ENCODE measurements around the gene NPC1.
"Not testable (repeated sequence)": the region's sequence is repeated elsewhere in the genome, so short reads cannot be mapped to it uniquely, and the experiment has no call there.

The NPC1 gene

GRCh38 chr18:23618862-23619387 lies 32.6 kb upstream of the NPC1 start:
- DNase-seq = no peak
- CTCF ChIA-PET = no interaction called here
- H3K27ac Mint-ChIP-seq = no peak overlapping the region

DNA sequence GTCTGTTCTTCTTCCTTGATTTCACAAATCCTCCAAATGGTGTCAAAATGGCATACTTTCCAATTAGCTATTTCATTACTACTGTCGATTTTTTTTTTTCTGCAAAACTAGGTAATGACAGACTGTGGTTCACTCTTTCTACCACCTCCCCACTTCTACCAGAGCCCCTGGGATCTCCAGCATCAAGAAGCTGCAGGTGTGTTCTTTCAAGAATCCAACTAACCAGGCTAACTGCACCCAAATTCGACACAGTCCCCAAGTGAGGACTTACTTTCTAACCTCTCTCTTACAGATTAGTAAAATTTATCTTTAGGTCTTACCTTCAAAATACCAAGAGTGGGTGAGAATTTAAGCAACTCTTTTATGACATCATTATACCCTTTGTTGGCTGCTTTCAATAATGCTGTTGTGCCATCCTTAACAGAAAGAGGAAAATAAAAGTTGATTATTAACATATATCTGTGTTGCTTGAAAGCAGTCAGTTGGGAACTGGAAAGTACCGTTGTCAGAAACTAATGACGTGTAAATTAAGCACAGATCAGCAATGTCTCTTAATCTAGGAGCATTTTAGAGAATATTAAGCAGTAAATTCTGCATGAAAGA lies 31.2 kb upstream of the NPC1 start:
- DNase-seq = no peak
- peaks cover 8% of the 10 kb centered on the region for H3K4me1 Mint-ChIP-seq
- no peaks in the 10 kb centered on the region for H3K9me3 Mint-ChIP-seq
- H3K36me3 Mint-ChIP-seq = no peaks in the 10 kb centered on the region
- H3K27ac Mint-ChIP-seq = no peak overlapping the region
- H3K27me3 Mint-ChIP-seq = peaks cover 67% of the 10 kb centered on the region
- CTCF ChIA-PET = no interaction called here
- H3K4me3 Mint-ChIP-seq = no peak overlapping the region

More at GRCh38 chr18:23618862-23619387, 32.6 kb upstream of the NPC1 start:
- H3K9me3 Mint-ChIP-seq = no peaks in the 10 kb centered on the region
- H3K4me3 Mint-ChIP-seq = peak overlapping the region; percentile 21
- peaks cover 64% of the 10 kb centered on the region for H3K27me3 Mint-ChIP-seq
- H3K36me3 Mint-ChIP-seq = no peaks in the 10 kb centered on the region
- H3K4me1 Mint-ChIP-seq = peaks cover 8% of the 10 kb centered on the region

- DNase-seq = no peak
- CTCF ChIA-PET = no interaction called here
- Mint-ChIP-seq H3K9me3 (no peaks in the 10 kb centered on the region), H3K36me3 (no peaks in the 10 kb centered on the region), H3K27me3 (peaks cover 55% of the 10 kb centered on the region), H3K27ac (no peak overlapping the region), H3K4me1 (peaks cover 8% of the 10 kb centered on the region), H3K4me3 (no peak overlapping the region)
Observed at GRCh38 chr18:23616258-23616657, 30.0 kb upstream of the NPC1 start.

DNA sequence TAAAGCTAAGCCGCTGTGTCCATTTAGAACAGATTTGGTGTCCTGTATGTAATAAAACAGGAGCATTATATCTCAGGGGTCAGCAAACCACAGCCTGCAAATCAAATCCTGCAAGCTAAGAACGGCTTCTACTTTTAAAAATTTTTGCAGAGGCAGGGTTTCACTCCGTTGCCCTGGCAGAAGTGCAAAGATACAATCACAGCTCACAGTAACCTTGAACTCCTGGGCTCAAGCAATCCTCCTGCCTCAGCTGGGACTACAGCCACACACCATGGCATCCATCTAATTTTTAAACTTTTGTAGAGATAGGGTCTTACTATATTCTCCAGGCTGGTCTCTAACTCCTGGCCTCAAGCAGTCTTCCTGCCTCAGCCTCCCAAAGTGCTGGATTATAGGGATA lies 28.6 kb upstream of the NPC1 start:
- Mint-ChIP-seq H3K27ac (no peak overlapping the region), H3K4me3 (no peak overlapping the region), H3K9me3 (no peaks in the 10 kb centered on the region), H3K27me3 (peaks cover 41% of the 10 kb centered on the region), H3K4me1 (peaks cover 8% of the 10 kb centered on the region), H3K36me3 (no peaks in the 10 kb centered on the region)
- DNase-seq = no peak
- CTCF ChIA-PET = interaction anchor here (0.7 to 1.9 kb wide), 4 partner anchors 31 to 198 kb away, joined by 3 to 7 read pairs (median 4); no protein-coding TSS in a partner anchor

DNA sequence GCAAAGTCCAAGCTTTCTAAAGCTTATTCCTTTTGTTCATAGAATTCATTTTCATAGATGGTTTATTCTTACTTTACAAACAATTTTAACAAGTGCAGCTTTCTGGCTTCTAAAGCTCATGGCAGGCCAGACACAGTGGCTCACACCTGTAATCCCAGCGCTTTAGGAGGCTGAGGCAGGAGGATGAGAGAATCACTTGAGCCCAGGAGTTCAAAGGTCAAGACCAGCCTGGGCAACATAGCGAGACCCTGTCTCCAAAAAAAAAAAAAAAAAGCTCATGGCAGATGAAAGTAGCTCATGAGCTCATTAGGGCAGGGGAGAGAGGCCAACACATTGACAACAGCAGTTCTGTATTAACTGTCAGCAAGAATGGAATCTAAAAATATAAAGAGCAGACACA lies 28.1 kb upstream of the NPC1 start:
- peaks cover 5% of the 10 kb centered on the region for H3K4me1 Mint-ChIP-seq
- no peak overlapping the region for H3K4me3 Mint-ChIP-seq
- CTCF ChIA-PET = interaction anchor here (0.7 to 2.4 kb wide), 5 partner anchors 8 to 199 kb away, joined by 3 to 9 read pairs (median 4); no protein-coding TSS in a partner anchor
- DNase-seq = no peak
- H3K9me3 Mint-ChIP-seq = no peaks in the 10 kb centered on the region
- H3K36me3 Mint-ChIP-seq = no peaks in the 10 kb centered on the region
- H3K27ac Mint-ChIP-seq = no peak overlapping the region
- H3K27me3 Mint-ChIP-seq = peaks cover 37% of the 10 kb centered on the region

- not testable (repeated sequence) for DNase-seq, H3K36me3 Mint-ChIP-seq, H3K4me1 Mint-ChIP-seq, H3K27ac Mint-ChIP-seq, H3K9me3 Mint-ChIP-seq, H3K4me3 Mint-ChIP-seq
- CTCF ChIA-PET = interaction anchor here (0.8 to 2.4 kb wide), 6 partner anchors 9 to 199 kb away, joined by 3 to 9 read pairs (median 4); no protein-coding TSS in a partner anchor
- H3K27me3 Mint-ChIP-seq = peaks cover 27% of the 10 kb centered on the region
Observed at GRCh38 chr18:23613091-23613475, 26.8 kb upstream of the NPC1 start.

DNA sequence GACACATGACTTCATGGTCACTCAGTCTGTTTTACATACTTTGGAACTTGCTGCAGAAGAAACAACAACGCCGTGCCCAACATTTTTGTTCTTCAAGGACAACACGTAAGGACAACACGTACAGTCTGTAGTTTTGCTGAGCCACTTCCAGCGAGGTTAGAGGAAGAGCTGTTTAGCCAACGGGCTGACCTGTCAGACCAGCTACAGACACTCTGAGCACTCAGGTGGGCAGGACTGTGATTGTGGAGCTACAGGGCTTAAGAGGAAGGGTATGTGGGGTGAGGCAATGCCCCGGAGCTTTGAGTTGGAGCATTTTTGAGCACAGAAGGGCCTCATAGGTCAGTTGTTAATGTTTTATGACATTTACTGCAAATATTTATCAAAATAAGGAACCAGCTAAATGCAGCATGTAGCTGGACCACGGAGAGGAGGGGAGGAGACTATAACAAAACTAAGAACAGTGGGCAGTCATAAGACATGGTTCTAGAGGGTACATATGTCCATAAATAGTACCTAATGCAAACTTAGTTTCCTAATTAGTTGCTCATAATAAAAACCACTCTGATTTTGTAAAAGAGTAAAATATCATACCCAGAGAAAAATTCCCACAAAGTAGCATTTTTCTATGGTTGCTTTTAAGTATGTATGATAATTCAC lies 26.3 kb upstream of the NPC1 start:
- Mint-ChIP-seq H3K27ac (no peak overlapping the region), H3K36me3 (no peaks in the 10 kb centered on the region), H3K4me1 (no peaks in the 10 kb centered on the region), H3K27me3 (peaks cover 22% of the 10 kb centered on the region), H3K9me3 (no peaks in the 10 kb centered on the region), H3K4me3 (no peak overlapping the region)
- DNase-seq = no peak
- CTCF ChIA-PET = interaction anchor here (0.8 to 2.4 kb wide), 4 partner anchors 10 to 200 kb away, joined by 3 to 9 read pairs (median 4); no protein-coding TSS in a partner anchor

DNA sequence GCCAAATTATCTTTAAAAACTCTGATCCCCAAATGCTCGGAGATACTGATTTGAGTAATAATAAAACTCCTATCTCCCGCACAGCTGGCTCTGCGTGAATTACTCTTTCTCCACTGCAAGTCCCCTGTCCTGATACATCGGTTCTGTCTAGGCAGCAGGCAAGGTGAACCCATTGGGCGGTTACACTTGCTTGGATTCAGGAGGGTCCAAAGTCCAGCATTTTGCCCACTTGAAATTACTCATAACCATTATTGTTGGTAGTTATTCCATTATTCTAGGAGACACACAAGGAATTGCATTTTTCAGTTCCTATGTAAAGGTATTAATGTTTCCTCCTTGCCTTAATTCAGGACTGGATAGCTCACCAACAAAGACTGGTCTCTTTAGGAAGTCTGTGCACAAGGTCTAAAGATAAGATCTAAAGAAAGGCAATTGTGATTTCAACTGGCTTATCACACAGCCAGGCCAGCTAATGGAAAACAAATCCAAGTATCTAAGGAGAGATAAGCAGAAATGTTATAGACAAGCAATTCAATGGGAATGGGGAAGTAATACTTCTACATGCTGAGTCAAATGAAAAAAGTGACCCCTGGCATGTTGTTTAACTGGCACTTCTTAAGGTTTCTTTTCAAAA lies 23.2 kb upstream of the NPC1 start:
- Mint-ChIP-seq H3K27me3 (peaks cover 20% of the 10 kb centered on the region), H3K27ac (no peak overlapping the region), H3K36me3 (no peaks in the 10 kb centered on the region), H3K9me3 (no peaks in the 10 kb centered on the region), H3K4me1 (no peaks in the 10 kb centered on the region), H3K4me3 (no peak overlapping the region)
- CTCF ChIA-PET = no interaction called here
- DNase-seq = no peak

DNA sequence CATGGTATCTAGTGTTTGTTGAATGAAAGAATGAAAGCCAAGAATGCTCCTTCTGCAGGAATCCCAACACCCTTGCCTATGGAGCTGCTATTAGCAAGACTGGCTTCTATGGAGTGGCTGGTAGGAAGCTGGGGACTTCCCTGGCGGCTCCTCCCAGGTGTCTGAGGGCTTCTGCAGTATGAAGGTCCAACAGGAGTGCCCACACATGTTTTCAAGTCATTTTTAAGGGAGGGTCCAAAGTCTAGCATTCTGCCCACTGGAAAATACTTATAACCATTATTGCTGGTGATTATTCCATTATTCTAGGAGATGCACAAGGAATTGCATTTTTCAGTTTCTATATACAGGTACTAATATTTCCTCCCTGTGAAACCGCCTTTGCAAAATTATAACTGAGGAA lies 21.9 kb upstream of the NPC1 start:
- DNase-seq = no peak
- no peaks in the 10 kb centered on the region for H3K36me3 Mint-ChIP-seq
- no peaks in the 10 kb centered on the region for H3K9me3 Mint-ChIP-seq
- H3K4me1 Mint-ChIP-seq = no peaks in the 10 kb centered on the region
- H3K27me3 Mint-ChIP-seq = peaks cover 17% of the 10 kb centered on the region
- no peak overlapping the region for H3K4me3 Mint-ChIP-seq
- H3K27ac Mint-ChIP-seq = no peak overlapping the region
- CTCF ChIA-PET = no interaction called here

- H3K9me3 Mint-ChIP-seq = no peaks in the 10 kb centered on the region
- H3K36me3 Mint-ChIP-seq = no peaks in the 10 kb centered on the region
- CTCF ChIA-PET = interaction anchor here (1.5 kb wide), 1 partner anchor 97 kb away, joined by 3 read pairs; no protein-coding TSS in a partner anchor
- H3K27ac Mint-ChIP-seq = no peak overlapping the region
- no peaks in the 10 kb centered on the region for H3K4me1 Mint-ChIP-seq
- no peak overlapping the region for H3K4me3 Mint-ChIP-seq
- peaks cover 28% of the 10 kb centered on the region for H3K27me3 Mint-ChIP-seq
- no peak for DNase-seq
Observed at GRCh38 chr18:23605941-23606340, 19.6 kb upstream of the NPC1 start.

DNA sequence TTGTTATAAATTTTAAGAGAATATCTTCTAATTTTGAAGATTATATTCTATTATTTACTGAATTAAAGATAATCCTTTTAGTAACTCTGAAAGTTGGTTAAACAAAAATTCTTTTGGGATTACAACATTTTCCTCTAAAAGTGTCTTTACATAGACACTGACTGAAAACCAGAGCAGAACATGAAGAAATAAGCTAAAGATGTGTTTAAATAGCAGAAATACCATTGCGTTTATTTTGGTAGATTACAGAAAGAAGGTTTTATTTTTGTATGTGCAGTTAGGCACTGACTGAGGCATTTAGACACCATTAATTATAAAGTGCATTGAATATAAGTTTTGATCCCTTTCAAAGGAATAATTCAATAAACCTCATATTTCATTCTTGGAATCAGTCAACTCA lies 13.5 kb upstream of the NPC1 start:
- Mint-ChIP-seq H3K27me3 (peaks cover 27% of the 10 kb centered on the region), H3K9me3 (no peaks in the 10 kb centered on the region), H3K4me1 (peaks cover 6% of the 10 kb centered on the region), H3K36me3 (no peaks in the 10 kb centered on the region), H3K27ac (no peak overlapping the region), H3K4me3 (no peak overlapping the region)
- no peak for DNase-seq
- CTCF ChIA-PET = no interaction called here

DNA sequence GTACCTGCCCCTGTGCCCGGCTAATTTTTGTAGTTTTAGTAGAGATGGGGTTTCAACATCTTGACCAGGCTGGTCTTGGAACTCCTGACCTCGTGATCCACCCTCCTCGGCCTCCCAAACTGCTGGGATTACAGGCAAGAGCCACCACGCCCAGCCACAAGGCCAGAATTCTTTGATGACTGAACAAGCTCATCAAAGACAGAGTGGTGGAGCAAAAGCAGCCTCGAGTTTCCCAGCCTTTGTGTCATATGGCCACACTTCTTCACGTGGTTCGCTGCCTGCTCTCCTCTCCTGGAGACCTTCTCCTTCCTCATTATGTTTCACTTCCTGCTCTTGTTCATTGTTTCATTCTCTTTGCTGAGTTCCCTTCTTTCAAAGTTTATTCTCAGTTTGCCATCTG lies 9.9 kb upstream of the NPC1 start:
- Mint-ChIP-seq H3K4me3 (no peak overlapping the region), H3K9me3 (no peaks in the 10 kb centered on the region), H3K36me3 (no peaks in the 10 kb centered on the region), H3K4me1 (peaks cover 6% of the 10 kb centered on the region), H3K27ac (no peak overlapping the region), H3K27me3 (peaks cover 27% of the 10 kb centered on the region)
- no peak for DNase-seq
- CTCF ChIA-PET = interaction anchor here (1.5 kb wide), 1 partner anchor 107 kb away, joined by 4 read pairs; no protein-coding TSS in a partner anchor

DNA sequence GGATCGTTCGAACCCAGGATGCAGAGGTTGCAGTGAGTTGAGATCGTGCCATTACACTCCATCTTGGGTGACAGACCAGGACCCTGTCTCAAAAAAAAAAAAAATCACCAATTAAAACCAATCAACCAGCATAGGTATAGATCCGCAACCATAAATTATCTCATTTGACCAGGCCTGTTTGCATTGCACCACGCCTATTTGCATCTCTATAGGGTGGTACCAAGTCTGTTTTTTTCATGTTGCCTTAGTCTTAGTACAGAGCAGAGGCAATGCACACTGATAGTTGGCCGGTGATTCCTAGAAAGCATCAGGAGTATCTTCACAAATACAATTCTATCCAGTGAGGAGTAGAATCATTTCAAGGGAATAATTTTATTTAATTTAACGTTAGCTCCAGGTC lies 9.3 kb upstream of the NPC1 start:
- H3K27me3 Mint-ChIP-seq = peaks cover 25% of the 10 kb centered on the region
- no peaks in the 10 kb centered on the region for H3K36me3 Mint-ChIP-seq
- H3K4me1 Mint-ChIP-seq = peaks cover 6% of the 10 kb centered on the region
- CTCF ChIA-PET = no interaction called here
- no peaks in the 10 kb centered on the region for H3K9me3 Mint-ChIP-seq
- no peak overlapping the region for H3K4me3 Mint-ChIP-seq
- no peak overlapping the region for H3K27ac Mint-ChIP-seq
- DNase-seq = no peak

- Mint-ChIP-seq H3K27me3 (peaks cover 40% of the 10 kb centered on the region), H3K4me1 (peaks cover 6% of the 10 kb centered on the region), H3K9me3 (no peaks in the 10 kb centered on the region), H3K27ac (no peak overlapping the region), H3K36me3 (no peaks in the 10 kb centered on the region), H3K4me3 (no peak overlapping the region)
- DNase-seq = no peak
- CTCF ChIA-PET = no interaction called here
Observed at GRCh38 chr18:23593720-23594119, 7.4 kb upstream of the NPC1 start.

All from activated naive CD4-positive, alpha-beta T cell treated with anti-CD3 and anti-CD28 coated beads, Interleukin-2, amount 10 ng/mL, durations not matched to agents 7 days and 5 days (primary cell).